B cell (primary cell): ENCODE data around the gene MCM7. TPM values are rescaled to one million over a fixed set of nuclear protein-coding genes. Genes with fewer than 3 reads are reported as not detected.
A peak's percentile ranks its signal among the peaks of the same experiment; 100 is the strongest.

Experiments used
- ATAC-seq: fragments of 200-7000 bp; cut with Tn5 transposase; one replicate; pipeline ENCODE4 v1.10.0; 2021; ENCODE audit warnings: low read depth, mild to moderate bottlenecking, moderate number of reproducible peaks, moderate library complexity
- CTCF ChIA-PET: fragments of 350-600 bp; sonication (Branson Sonifier 250); formaldehyde crosslinking; loops from one replicate; lab custom pipeline; 2021; ENCODE audit warnings: antibody characterized with exemption, inconsistent platforms; lab: Charles Lee
- POLR2A ChIA-PET: fragments of 350-600 bp; sonication (Branson Sonifier 250); formaldehyde crosslinking; loops from one replicate; lab custom pipeline; 2021; ENCODE audit warnings: antibody characterized with exemption; lab: Charles Lee
- DNase-seq: peaks from one replicate; pipeline ENCODE4 v3.0.0; 2013
- H2AFZ ChIP-seq: 2 replicates; pipeline ENCODE4 v1.6.1; 2012; ENCODE audit warnings: mild to moderate bottlenecking, low read depth, low read length; ENCODE audit not compliant: insufficient read depth, poor library complexity, severe bottlenecking
- H3K27ac ChIP-seq, 2 donors: 1 replicate in 1 of 2; 2 replicates in 1 of 2; pipeline ENCODE4 v1.5.1; 2012 to 2013; ENCODE audit warnings: low read length in 2 of 2, mild to moderate bottlenecking in 2 of 2, moderate library complexity in 1 of 2
- H3K27me3 ChIP-seq, 4 experiments: fragments of 200-600 bp in 1 of 4; sonication (generic) in 1 of 4; replicated peaks in 1 of 4; 1 replicate in 2 of 4; 2 replicates in 2 of 4; pipeline versions ENCODE4 v1.6.1 to v1.7.0; 2013 to 2016; ENCODE audit warnings: low read length in 3 of 4, mild to moderate bottlenecking in 2 of 4, mixed read lengths in 1 of 4, moderate library complexity in 1 of 4; ENCODE audit not compliant: insufficient read depth in 4 of 4, control insufficient read depth in 3 of 4; ENCODE audit errors: control extremely low read depth in 1 of 4
- H3K36me3 ChIP-seq, 2 experiments: replicated peaks in 1 of 2; 1 replicate in 1 of 2; 2 replicates in 1 of 2; pipeline versions ENCODE4 v1.6.1 to v1.7.1; 2013; ENCODE audit warnings: low read length in 1 of 2; ENCODE audit not compliant: insufficient read depth in 2 of 2, control insufficient read depth in 1 of 2; ENCODE audit errors: control extremely low read depth in 1 of 2, extremely low read depth in 1 of 2
- H3K4me1 ChIP-seq, 2 donors: fragments of 200-600 bp in 1 of 2; sonication (generic) in 1 of 2; 1 replicate in 1 of 2; 2 replicates in 1 of 2; pipeline versions ENCODE4 v1.5.1 to v1.6.1; 2013 to 2017; ENCODE audit warnings: low read length in 2 of 2; ENCODE audit not compliant: control insufficient read depth in 2 of 2, insufficient read depth in 2 of 2
- H3K4me2 ChIP-seq: replicated peaks from 2 replicates; pipeline ENCODE3; 2012; ENCODE audit warnings: mild to moderate bottlenecking, low read depth, low read length; ENCODE audit not compliant: poor library complexity, severe bottlenecking
- H3K4me3 ChIP-seq, 5 experiments: fragments of 200-600 bp in 1 of 5; sonication (generic) in 1 of 5; 1 replicate in 3 of 5; 2 replicates in 2 of 5; pipeline versions ENCODE4 v1.5.1 to v1.7.0; 2011 to 2016; ENCODE audit warnings: low read length in 4 of 5, mild to moderate bottlenecking in 4 of 5, low read depth in 2 of 5, control low read depth in 1 of 5, moderate library complexity in 1 of 5; ENCODE audit not compliant: insufficient read depth in 1 of 5; ENCODE audit errors: control extremely low read depth in 1 of 5, extremely low read depth in 1 of 5
- H3K79me2 ChIP-seq: fragments of 200-600 bp; sonication (generic); one replicate; pipeline ENCODE4 v1.6.0; 2016; ENCODE audit warnings: low read length; ENCODE audit not compliant: control insufficient read depth, insufficient read depth
- H3K9ac ChIP-seq: fragments of 200-600 bp; sonication (generic); 2 replicates; pipeline ENCODE4 v1.6.1; 2017; ENCODE audit warnings: mild to moderate bottlenecking, low read length, moderate library complexity
- H3K9me3 ChIP-seq, 3 donors: one replicate each; pipeline versions ENCODE4 v1.6.1 to v1.7.1; 2013; ENCODE audit warnings: low read length in 2 of 3; ENCODE audit not compliant: control insufficient read depth in 2 of 3, insufficient read depth in 1 of 3; ENCODE audit errors: control extremely low read depth in 1 of 3
- H4K20me1 ChIP-seq: 2 replicates; pipeline ENCODE4 v1.6.0; 2012; ENCODE audit warnings: mild to moderate bottlenecking, low read length; ENCODE audit not compliant: insufficient read depth, control insufficient read depth, poor library complexity, severe bottlenecking
- H3K27ac Mint-ChIP-seq: one replicate; pipeline ENCODE4 v1.8.0; 2021; ENCODE audit warnings: mixed read lengths
- H3K27me3 Mint-ChIP-seq: one replicate; pipeline ENCODE4 v1.8.0; 2021; ENCODE audit warnings: mixed read lengths
- H3K4me1 Mint-ChIP-seq: one replicate; pipeline ENCODE4 v1.8.0; 2021; ENCODE audit warnings: mixed read lengths
- H3K4me3 Mint-ChIP-seq: one replicate; pipeline ENCODE4 v1.8.0; 2021; ENCODE audit warnings: mixed read lengths
- H3K9me3 Mint-ChIP-seq: one replicate; pipeline ENCODE4 v1.8.0; 2022; ENCODE audit warnings: mixed read lengths; ENCODE audit not compliant: insufficient read depth
- CTCF ChIP-seq: fragments of 200-600 bp; IDR thresholded peaks from one replicate; pipeline ENCODE4 v1.8.0; 2022; ENCODE audit warnings: antibody characterized with exemption, mild to moderate bottlenecking
- EZH2 ChIP-seq: IDR thresholded peaks from 2 replicates; pipeline ENCODE4 v1.6.1; 2012; ENCODE audit warnings: borderline replicate concordance, low read depth, mild to moderate bottlenecking, moderate library complexity, low read length; ENCODE audit not compliant: insufficient read depth, poor library complexity, severe bottlenecking
- WGBS: methylation state at CpG from one replicate; pipeline ENCODE4 v1.1.5; 2013; ENCODE audit warnings: missing lambda C conversion rate; ENCODE audit not compliant: insufficient coverage; 5-methylcytosine and 5-hydroxymethylcytosine counted together
- intact Hi-C: fragments of 100-400 bp; cut with micrococcal nuclease; formaldehyde crosslinking; loops from one replicate; pipeline ENCODE4 v1.10.0; 2022
- polyA plus RNA-seq: library from polyadenylated mRNA; depleted of rRNA; stranded (reverse); fragments of >200 nt; gene quantifications from 2 replicates; pipeline ENCODE4 v1.2.3, GENCODE V29; 2012
- total RNA-seq, 2 donors: library from RNA; stranded (reverse); fragments of 120-200 nt in 1 of 2; gene quantifications; 1 replicate in 1 of 2; 2 replicates in 1 of 2; pipeline versions ENCODE4 v1.2.3 to v1.2.4, GENCODE V29; 2013 to 2022

MCM7 gene
- total and polyA plus RNA-seq, 2 donors (not counting 1 experiment from before 2014, with no cell fraction given), result 154 to 171 TPM

DNA sequence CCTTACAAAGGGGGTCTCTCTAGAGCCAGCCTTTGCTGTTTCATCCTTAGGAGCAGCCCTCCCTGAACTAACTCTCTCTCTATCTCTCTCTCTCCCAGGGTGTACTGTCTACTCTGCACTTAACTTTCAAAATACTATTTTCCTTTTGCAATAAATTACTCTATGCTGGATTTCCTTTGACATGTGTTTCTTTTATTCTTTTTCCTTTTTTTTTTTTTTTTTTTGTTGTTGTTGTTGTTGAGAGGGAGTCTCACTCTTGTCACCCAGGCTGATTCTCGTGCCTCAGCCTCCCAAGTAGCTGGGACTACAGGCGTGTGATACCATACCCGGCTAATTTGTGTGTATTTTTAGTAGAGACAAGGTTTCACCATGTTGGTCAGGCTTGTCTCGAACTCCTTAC, 18.2 kb downstream of the MCM7 start:
- peak overlapping the region; percentile 73 for H3K9ac ChIP-seq
- H3K4me1 Mint-ChIP-seq, result peaks cover 36% of the 10 kb centered on the region

More for the DNA sequence above, 18.2 kb downstream of the MCM7 start:
- no peak for TF ChIP-seq EZH2
- no peak for TF ChIP-seq CTCF
- POLR2A ChIA-PET, result interaction anchor here (0.5 to 2.1 kb wide), 13 partner anchors 18 to 1168 kb away, joined by 3 to 19 read pairs (median 4); partner anchors contain the start of genes AP4M1, LAMTOR4, MBLAC1 and MCM7
- Histone ChIP-seq H3K9me3 (no peaks in the 10 kb centered on the region), H4K20me1 (peaks cover 20% of the 10 kb centered on the region), H3K79me2 (peaks cover 37% of the 10 kb centered on the region), H3K4me2 (peak overlapping the region; percentile 72), H2AFZ (no peak overlapping the region), H3K36me3 (peaks cover 1 to 11% of the 10 kb centered on the region in 2 experiments), H3K4me1 (peaks cover 18 to 26% of the 10 kb centered on the region in 2 donors), H3K4me3 (peak overlapping the region in 1 of 5 experiments; percentile 70), H3K27ac (peak overlapping the region; percentile 31 to 91), H3K27me3 (no peaks in the 10 kb centered on the region)
- Mint-ChIP-seq H3K27ac (peak overlapping the region; percentile 91), H3K27me3 (no peaks in the 10 kb centered on the region), H3K9me3 (no peaks in the 10 kb centered on the region), H3K4me3 (peak overlapping the region; percentile 86)
- ATAC-seq (no peak), DNase-seq (no peak)
- WGBS, result 50% methylated on average over 1 of the region's 4 CpGs
- CTCF ChIA-PET, result interaction anchor here (0.7 to 2.0 kb wide), 11 partner anchors 17 to 346 kb away, joined by 3 to 19 read pairs (median 5); partner anchors contain the start of genes AP4M1, MBLAC1, MCM7 and ZCWPW1
- intact Hi-C loops, result loop anchor here (1.0 to 10.0 kb wide), 9 partner anchors 18 to 592 kb away; partner anchors contain the start of genes AP4M1, CNPY4, FBXO24 and GNB2
